Measurements from ENCODE around the gene CCDC61. TPM values are rescaled to one million over a fixed set of nuclear protein-coding genes. Genes with fewer than 3 reads are reported as not detected.

Gene CCDC61
- total and polyA plus RNA-seq, 2 donors (not counting 1 experiment from before 2014, with no cell fraction given) = 20.6 to 30.1 TPM

DNA sequence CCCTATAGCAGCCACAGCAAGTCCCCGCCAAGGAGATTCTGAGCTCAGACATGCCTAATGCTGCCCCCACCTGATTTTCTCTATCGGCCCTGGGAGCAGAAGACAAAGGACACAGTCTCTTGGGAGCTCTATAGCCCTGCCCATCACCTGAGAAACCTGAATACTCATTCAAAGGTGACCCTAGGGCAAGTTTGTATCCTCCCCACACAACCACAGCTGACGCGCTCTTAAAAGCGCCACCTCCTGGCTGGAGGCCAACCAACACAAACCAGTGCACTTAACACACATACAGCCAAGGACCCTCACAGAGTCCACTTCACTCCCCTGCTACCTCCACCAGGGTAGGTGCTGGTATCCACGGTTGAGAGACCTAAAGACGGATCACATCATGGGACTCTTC, 54.3 kb downstream of the CCDC61 start:
- ATAC-seq (ENCODE audit: low read depth) = no peak
- TF ChIP-seq CTCF (IDR thresholded peaks at IDR 0.05) = no peak
- no peak for TF ChIP-seq EZH2 (IDR thresholded peaks at IDR 0.05; ENCODE audit: borderline replicate concordance, insufficient read depth, low read depth, low read length, poor library complexity, severe bottlenecking)
- H3K9me3 ChIP-seq (ENCODE audit: control extremely low read depth in 1 of 3, control insufficient read depth in 2 of 3, insufficient read depth in 1 of 3, low read length in 2 of 3) = no peaks in the 10 kb centered on the region
- WGBS (ENCODE audit: insufficient coverage) = 54% methylated on average over 5 of the region's 7 CpGs
- peaks cover 0 to 13% (median 1%) of the 10 kb centered on the region in 4 experiments for H3K27me3 ChIP-seq (replicated peaks in 1 of 4; ENCODE audit: control extremely low read depth in 1 of 4, control insufficient read depth in 3 of 4, insufficient read depth in 4 of 4, low read length in 3 of 4)
- H3K4me3 ChIP-seq (ENCODE audit: control extremely low read depth in 1 of 5, extremely low read depth in 1 of 5, insufficient read depth in 1 of 5, low read depth in 2 of 5, low read length in 4 of 5) = no peak overlapping the region
- Mint-ChIP-seq H3K4me1 (no peaks in the 10 kb centered on the region), H3K27ac (no peak overlapping the region), H3K9me3 (ENCODE audit: insufficient read depth) (no peaks in the 10 kb centered on the region), H3K4me3 (no peak overlapping the region), H3K27me3 (peaks cover 56% of the 10 kb centered on the region)
- no peak overlapping the region for H3K4me2 ChIP-seq (replicated peaks; ENCODE audit: low read depth, low read length, poor library complexity, severe bottlenecking)
- no peaks in the 10 kb centered on the region for H3K36me3 ChIP-seq (replicated peaks in 1 of 2; ENCODE audit: control extremely low read depth in 1 of 2, control insufficient read depth in 1 of 2, extremely low read depth in 1 of 2, insufficient read depth in 2 of 2, low read length in 1 of 2)
- ChIA-PET POLR2A (no interaction called here), CTCF (interaction anchor here (1.0 kb wide), 1 partner anchor 21 kb away, joined by 3 read pairs; no protein-coding TSS in a partner anchor)
- no peaks in the 10 kb centered on the region for H3K79me2 ChIP-seq (ENCODE audit: control insufficient read depth, insufficient read depth, low read length)
- intact Hi-C loops (cut with micrococcal nuclease) = no loop called here
- no peaks in the 10 kb centered on the region for H3K4me1 ChIP-seq (ENCODE audit: control insufficient read depth in 2 of 2, insufficient read depth in 2 of 2, low read length in 2 of 2)
- H3K27ac ChIP-seq (ENCODE audit: low read length in 2 of 2) = no peak overlapping the region
- no peak overlapping the region for H2AFZ ChIP-seq (ENCODE audit: insufficient read depth, low read depth, low read length, poor library complexity, severe bottlenecking)
- no peak overlapping the region for H3K9ac ChIP-seq (ENCODE audit: low read length)
- no peaks in the 10 kb centered on the region for H4K20me1 ChIP-seq (ENCODE audit: control insufficient read depth, insufficient read depth, low read length, poor library complexity, severe bottlenecking)
- no peak for DNase-seq

DNA sequence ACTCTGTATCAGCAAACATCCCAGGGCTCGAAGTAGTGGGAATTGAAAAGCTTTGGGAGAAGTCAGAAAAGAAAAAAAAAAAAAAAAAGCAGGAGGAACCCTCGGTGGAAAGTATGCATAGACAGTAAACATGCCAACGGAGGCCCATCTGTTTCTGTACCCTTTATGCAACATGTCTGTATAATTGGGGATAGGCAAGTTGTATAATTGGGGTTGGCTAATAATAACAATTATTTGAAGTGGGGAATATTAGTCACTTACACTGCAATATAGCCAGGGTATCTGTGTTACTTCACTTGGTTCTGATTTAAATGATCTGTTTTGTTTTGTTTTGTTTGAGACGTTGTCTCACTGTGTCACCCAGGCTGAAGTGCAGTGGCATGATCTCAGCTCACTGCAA, 57.6 kb downstream of the CCDC61 start:
- H3K27me3 ChIP-seq (replicated peaks in 1 of 4; ENCODE audit: control extremely low read depth in 1 of 4, control insufficient read depth in 3 of 4, insufficient read depth in 4 of 4, low read length in 3 of 4) = peaks cover 0 to 23% (median 8%) of the 10 kb centered on the region in 4 experiments
- Mint-ChIP-seq H3K4me3 (no peak overlapping the region), H3K4me1 (no peaks in the 10 kb centered on the region), H3K27me3 (peaks cover 49% of the 10 kb centered on the region), H3K9me3 (ENCODE audit: insufficient read depth) (no peaks in the 10 kb centered on the region), H3K27ac (no peak overlapping the region)
- no peak for TF ChIP-seq CTCF (IDR thresholded peaks at IDR 0.05)
- no peak for TF ChIP-seq EZH2 (IDR thresholded peaks at IDR 0.05; ENCODE audit: borderline replicate concordance, insufficient read depth, low read depth, low read length, poor library complexity, severe bottlenecking)
- intact Hi-C loops (cut with micrococcal nuclease) = no loop called here
- CTCF ChIA-PET = interaction anchor here (0.7 to 1.5 kb wide), 2 partner anchors 9 to 292 kb away, joined by 3 to 6 read pairs; no protein-coding TSS in a partner anchor
- ATAC-seq (ENCODE audit: low read depth) = no peak
- no peak overlapping the region for H3K27ac ChIP-seq (ENCODE audit: low read length in 2 of 2)
- no peaks in the 10 kb centered on the region for H3K9me3 ChIP-seq (ENCODE audit: control extremely low read depth in 1 of 3, control insufficient read depth in 2 of 3, insufficient read depth in 1 of 3, low read length in 2 of 3)
- H3K79me2 ChIP-seq (ENCODE audit: control insufficient read depth, insufficient read depth, low read length) = no peaks in the 10 kb centered on the region
- no peak for DNase-seq
- no peak overlapping the region for H3K4me3 ChIP-seq (ENCODE audit: control extremely low read depth in 1 of 5, extremely low read depth in 1 of 5, insufficient read depth in 1 of 5, low read depth in 2 of 5, low read length in 4 of 5)
- H4K20me1 ChIP-seq (ENCODE audit: control insufficient read depth, insufficient read depth, low read length, poor library complexity, severe bottlenecking) = no peaks in the 10 kb centered on the region
- H2AFZ ChIP-seq (ENCODE audit: insufficient read depth, low read depth, low read length, poor library complexity, severe bottlenecking) = no peak overlapping the region
- POLR2A ChIA-PET = no interaction called here
- no peak overlapping the region for H3K4me2 ChIP-seq (replicated peaks; ENCODE audit: low read depth, low read length, poor library complexity, severe bottlenecking)
- no peaks in the 10 kb centered on the region for H3K4me1 ChIP-seq (ENCODE audit: control insufficient read depth in 2 of 2, insufficient read depth in 2 of 2, low read length in 2 of 2)
- no peaks in the 10 kb centered on the region for H3K36me3 ChIP-seq (replicated peaks in 1 of 2; ENCODE audit: control extremely low read depth in 1 of 2, control insufficient read depth in 1 of 2, extremely low read depth in 1 of 2, insufficient read depth in 2 of 2, low read length in 1 of 2)
- H3K9ac ChIP-seq (ENCODE audit: low read length) = no peak overlapping the region
- 92% methylated on average over 2 of the region's 4 CpGs for WGBS (ENCODE audit: insufficient coverage)

Data from B cell (primary cell).